Fibroblast of skin of left biceps (primary cell): ENCODE data around the gene BPI.
"Not testable (repeated sequence)": the region's sequence is repeated elsewhere in the genome, so short reads cannot be mapped to it uniquely, and the experiment has no call there.

Experiments used
- DNase-seq, 2 experiments: peaks; one replicate each; pipeline ENCODE4 v3.0.0-alpha.2; 2013; ENCODE audit warnings: low read depth in 2 of 2

The BPI gene

DNA sequence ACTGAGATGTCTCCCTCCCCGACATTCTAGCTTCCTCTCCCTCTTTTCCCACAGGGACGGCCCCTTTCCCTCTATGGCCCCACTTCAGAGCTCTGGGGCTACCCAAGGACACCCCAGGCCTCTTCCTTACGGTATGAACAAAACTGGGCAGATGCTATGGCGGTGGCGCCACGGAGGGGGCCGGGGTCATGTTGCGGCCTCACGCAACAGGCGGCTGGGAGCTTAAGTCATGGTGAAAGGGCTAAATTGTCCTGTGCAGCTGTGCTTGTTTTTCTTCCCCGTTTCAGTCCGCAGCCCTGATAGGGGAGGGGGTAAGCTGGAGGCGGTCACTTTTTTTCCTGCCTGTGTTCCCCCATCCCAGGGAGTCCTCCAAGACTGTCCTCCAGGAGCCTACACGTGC is 25.8 kb upstream of the BPI start:
- no peak for DNase-seq

DNA sequence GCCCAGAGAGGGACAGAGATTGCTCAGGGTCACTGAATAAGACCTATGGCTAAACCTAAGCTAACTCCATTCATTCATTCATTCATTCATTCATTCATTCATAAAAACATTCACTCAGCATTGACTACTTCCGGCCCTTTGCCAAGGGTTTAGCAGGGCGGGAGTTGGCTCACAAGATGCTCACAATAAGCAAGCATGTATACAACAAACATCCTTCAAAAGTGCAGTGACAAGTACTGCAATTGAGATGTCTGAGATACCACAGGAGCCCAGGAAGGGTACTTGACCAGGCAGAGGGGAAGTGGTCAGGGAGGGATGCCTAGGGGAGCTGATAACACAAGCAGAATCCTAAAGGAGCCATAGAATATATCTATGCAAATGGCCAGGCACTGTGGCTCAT is 25.2 kb upstream of the BPI start:
- DNase-seq: no peak

DNA sequence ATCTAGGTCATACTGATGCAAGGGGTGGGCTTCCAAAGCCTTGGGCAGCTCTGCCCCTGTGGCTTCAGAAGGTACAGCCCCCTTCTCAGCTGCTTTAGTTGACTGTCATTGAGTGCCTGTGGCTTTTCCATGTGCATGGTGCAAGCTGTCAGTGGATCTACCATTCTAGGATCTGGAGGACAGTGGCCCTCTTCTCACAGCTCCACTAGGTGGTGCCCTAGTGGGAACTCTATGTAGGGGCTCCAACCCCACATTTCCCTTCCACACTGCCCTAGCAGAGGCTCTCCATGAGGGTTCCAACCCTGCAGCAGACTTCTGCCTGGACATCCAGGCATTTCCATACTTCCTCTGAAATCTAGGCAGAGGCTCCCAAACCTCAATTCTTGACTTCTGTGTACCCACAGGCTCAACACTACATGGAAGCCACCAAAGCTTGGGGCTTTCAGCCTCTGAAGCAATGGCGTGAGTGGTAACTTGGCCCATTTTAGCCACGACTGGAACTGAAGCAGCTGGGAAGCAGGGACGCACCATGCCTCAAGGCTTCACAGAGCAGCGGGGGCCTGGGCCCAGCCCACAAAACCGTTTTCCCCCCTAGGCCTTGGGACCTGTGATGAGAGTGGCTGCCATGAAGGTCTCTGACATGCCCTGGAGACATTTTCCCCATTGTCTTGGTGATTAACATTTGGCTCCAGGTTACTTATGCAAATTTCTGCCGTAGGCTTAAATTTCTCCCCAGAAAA is 22.6 kb upstream of the BPI start:
- not testable (repeated sequence) for DNase-seq

DNA sequence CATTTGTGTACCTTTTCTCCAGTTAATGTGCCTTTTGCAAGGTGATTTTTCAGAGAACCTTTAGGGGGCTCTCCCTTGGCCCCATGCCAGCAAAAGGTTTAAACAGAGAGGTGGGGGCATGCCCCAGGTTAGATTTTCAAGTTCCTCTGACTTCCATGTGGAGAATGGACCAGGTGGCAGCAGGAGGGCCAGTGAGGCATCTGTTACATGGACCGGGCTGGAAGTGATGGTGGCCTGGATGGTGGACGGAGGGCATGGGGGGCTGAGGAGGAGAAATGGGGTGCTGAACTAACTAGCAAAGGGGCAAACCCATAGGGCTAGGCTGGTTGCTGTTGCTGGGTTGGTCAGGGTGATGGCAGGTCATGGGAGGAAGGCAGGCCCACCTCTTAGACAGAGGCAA is 20.7 kb upstream of the BPI start:
- no peak for DNase-seq

DNA sequence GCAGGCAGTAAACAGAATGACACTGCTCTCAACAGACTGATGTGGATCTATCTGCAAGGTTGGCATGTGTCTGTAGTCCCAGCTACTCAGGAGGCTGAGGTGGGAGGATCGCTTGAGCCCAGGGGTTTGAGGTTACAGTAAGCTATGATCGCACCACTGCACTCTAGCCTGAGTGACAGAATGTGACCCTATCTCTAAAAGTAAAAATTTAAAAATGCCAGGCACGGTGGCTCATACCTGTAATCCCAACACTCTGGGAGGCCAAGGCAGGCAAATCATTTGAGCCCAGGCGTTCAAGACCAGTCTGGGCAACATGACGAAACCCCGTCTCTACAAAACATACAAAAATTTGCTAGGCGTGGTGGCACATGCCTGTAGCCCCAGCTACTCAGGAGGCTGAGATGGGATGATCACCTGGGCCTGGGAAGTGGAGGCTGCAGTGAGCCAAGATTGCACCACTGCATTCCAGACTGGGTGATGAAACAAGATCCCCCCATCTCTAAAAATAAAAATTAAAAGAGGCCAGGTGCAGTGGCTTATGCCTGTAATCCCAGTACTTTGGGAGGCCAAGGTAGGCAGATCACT is 19.8 kb upstream of the BPI start:
- DNase-seq: not testable (repeated sequence)

DNA sequence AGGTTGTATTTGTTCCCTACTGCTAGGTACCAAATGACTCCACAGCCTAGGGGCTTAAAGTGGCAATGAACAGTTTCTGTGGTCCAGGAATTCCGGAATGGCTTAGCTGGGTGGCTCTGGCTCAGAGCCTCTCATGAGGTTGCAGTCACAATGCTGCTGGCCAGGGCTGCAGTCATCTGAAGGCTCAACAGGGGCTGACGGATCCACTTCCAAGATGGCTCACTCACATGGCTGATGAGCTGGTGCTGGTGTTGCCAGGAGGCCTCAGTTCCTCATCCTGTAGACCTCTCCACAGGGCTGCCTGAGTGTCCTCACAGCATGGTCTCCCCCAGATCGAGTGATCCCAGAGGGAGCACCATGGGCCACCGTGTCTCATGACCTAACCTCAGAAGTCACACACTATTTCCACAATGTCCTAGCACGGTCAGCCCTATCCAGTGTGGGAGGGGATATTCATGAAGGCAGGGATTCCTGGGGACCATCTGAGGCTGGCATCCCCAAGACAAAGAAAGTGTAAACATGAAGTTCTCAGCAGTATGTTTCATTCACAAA is 19.0 kb upstream of the BPI start:
- no peak for DNase-seq

DNA sequence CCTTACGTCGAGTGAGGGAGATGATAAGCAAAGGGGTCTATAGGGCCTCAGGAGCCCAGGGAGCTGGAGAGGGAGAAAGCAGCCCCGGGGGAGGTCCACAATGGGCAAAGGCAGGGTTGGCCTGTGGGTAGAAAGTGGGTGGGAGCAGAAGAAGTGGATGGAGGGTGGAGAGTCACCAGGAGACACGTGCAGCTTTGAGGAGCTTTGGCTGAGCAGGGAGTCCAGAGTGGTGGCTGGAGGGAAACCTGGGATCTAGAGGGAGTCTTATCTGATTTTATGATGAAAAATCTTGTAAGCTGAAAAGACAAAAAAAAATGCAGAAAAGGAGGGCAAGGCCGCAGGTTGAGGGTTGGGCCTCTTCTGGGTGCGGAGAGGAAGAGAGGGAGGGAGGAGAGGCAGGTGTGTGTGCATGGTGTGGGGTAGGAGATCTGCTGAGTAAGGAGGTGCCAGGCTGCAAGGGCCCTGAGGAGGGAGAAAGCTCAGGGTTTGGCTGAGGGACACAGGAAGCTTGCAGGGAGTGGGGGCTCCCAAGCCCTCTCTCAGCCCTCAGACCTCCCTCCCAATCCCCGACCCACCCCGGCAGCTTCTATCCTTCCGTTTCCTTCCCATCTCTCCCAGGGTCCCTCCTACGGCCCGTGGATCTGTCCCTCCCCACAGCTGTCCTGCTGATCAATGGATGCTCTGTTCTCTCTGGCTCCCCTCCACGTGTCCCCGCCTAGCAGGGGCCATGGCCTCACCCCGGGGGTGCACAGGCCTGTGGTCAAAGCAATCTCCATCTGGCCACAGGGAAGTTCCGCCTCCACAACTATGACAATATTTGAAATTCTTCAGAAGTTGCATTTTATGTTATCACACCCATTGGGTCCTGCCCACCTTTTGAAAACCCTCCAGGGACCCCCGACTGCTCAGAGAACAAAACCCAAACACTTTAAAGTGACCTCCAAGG is 17.1 kb upstream of the BPI start:
- DNase-seq: no peak

DNA sequence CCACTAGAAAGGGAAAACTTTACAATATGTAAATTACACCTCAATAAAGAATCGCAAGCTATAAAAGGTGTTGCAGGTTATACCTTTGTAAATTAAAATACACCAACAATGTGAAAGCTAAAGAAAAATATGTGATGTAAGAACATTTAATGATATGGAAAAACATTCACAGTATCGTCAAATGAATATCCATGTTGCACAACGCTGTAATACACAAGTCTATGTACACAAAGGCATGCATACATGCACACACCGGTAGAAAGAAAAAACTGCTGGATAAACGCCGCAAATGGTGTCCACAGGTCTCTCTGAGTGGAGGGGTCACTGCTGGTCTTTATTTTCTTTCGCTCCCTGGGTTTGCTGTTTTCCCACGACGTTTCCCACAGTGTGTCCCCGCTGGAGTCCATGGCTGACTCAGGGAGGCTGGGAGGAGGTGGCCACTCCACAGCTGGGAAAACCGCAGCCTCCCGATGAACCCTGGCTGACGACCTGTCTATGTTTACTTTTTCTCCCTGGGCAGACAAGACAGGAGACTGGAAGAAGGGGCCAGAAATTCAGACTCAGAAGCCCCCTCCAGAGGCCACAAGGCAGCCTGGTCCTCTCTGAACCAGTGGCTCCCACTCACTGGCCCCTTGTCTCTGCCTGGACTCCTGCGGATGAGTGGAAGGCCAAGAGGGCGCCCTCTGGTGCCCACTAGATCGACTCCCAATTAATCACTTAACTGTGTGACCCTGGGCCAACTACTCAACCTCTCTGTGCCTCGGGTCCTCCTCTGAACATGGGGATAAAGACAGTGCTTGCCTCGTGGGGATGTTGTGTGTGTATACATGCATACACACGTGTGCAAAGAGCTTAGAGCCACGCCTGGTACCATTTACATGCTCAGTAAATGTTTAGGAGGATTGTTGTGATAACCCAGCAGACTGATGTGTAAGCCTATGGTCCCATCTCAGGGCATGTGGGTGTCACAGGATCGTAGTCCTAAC is 12.8 kb upstream of the BPI start:
- no peak for DNase-seq

DNA sequence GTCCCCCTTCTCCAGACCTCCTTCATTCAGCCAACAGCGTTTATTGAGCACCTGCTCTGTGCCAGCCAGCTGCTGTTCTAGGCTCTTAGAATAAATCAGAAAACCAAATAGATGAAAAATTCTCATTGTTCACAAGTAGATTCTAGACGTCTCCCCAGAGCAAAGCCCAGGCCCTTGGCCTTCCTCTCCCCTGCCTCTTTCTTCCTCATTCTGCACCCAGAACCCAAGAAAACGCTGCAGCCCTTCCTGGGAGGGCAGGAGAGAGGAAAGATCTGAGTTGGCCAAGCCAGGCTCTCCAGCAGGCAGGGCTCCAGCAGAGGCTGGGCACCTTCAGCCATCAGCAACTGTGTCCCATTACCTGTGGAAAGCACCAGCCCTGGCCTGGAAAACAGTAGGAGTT is 12.0 kb upstream of the BPI start:
- DNase-seq: no peak

DNA sequence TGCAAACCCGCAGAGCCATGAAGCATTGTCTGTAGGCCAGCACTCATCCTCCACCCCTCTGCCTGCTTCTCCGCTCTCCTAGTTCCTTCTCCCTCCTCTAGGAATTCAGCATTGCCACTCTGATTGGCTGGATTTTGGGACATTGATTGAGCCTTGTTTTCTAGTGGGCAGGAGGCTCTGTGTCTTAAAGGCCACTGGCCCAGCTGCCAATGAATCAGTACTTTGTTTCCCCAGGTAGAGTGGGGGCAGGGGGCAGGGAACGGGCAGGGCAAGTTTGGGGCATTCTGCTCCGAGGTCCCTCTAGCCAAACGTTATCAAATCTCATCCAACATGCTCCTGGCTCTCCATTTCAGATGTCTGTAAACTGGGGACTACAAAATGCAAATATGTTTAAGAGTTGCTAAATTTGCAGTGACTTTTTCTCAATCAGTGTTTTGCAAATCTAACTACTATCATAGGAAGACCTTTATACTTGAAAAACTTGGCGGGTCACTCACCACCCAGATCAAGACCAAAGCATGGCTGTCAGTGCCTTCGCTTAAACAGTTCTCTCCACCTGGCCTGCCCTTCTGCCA is 10.4 kb upstream of the BPI start:
- DNase-seq: no peak

DNA sequence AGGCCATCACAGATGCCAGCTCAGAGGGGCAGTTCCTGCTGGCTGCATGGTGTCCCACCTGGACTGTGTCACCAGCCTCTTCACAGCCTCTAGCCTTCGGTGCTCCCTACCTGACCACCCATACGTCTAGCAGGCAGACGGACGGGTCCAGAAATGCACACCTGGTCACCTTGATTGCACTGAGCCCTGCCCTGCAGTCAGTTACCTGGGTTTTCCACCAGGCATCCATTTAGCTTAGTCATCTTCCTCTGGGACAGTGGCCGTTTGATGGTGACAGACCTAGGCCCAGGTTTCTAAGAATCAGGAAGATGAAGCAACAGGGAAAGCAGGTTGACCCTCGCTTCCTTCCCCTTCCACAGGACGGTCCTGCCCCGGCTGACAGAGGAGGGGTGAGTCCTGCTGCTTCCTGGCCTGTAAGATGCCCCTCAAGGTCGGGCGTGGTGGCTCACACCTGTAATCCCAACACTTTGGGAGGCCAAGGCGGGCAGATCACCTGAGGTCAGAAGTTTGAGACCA is 9.8 kb upstream of the BPI start:
- no peak for DNase-seq

DNA sequence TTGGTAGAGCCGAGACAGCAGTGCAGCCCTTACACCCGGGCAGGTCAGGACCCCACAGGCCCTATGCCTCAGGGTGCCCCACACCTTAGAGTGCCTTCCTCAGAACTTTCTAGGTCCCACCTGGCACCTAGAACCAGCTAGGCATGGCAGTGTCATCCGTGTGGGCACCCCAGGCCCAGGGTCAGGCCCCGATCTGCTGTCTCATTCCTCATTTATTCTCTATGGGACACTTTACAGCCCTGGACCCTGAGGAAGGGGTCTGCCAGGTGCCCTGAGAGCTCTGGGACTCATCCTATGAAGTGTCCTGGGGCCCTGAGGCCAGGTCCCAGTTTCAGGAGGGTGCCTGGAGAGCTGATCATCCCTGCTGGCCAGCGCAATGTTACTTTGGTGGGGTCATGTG is 8.1 kb upstream of the BPI start:
- no peak for DNase-seq

DNA sequence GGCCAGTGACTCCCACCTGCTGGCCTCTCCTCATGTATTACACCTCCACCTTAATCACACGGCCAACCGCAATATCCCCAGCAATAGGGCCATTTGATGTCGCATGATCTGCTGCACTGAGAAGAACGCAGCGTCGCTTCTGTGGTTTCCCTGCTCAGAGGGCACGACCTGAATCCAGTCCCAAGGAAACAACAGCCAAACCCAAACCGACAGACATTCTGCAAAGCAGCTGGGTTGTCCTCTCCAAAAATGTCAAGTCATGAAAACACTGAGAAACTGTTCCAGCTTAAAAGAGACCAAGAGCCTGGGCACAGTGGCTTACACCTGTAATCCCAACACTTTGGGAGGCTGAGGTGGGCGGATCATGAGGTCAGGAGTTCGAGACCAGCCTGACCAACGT is 7.5 kb upstream of the BPI start:
- no peak for DNase-seq

DNA sequence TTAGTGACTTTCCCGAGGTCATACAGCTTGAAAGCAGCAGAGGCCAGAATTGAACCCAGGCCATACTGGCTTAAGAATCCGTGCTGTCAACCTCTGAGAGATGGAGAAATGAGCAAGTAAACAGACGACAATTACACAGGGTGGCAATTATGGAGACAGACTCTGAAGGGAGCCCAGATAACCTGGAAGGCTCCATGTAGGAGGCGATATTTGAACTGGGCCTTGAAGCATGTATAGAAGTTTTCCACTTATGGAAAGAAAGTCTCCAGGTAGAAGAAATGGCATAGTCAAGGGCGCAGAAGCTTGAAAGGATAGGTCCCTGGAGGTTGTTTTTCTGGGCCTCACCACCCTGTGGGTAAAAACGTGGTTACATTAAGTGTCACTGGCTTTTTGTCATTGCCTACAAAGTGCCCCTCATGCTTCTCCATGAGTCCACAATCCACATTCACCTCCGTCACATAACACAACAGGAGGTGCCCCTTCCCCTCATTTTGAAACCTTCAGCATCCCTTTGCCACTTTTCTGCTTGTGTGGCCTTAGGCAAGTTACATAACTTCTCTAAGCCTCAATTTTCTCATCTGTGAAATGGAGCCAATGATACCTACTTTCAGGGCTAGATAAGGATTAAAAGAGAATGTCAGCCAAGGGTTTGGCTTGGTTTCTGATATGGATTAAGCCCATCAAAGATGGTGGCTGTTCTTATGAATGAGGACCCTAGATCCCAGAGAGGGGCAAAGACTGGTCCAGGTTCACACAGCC is 5.9 kb upstream of the BPI start:
- DNase-seq: no peak

DNA sequence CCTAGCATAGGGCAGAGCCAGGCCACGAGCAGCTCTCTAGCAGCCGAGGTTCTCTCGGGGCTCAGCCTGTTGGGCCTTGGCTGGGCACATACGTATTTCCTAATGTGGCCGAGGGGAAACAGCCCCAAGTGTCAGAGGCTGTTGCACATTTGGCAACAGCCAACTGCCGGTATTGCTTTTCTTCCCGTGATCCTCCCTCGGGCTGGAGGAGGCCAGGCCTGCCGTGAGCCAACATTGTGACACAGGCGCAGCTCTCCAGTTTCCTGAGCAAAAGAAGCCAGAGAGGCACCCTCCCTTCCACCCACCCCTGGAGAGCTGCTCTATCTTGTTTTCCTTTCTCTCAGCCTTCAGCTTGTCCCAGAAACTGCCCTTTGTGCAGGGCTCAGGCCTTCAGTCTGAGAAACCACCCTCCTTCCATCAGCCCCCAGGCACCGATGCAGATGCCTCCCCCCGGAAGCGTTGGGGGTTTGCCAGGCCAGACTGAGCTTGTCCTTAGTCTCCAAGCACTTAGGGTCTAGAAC is 5.1 kb upstream of the BPI start:
- no peak for DNase-seq

DNA sequence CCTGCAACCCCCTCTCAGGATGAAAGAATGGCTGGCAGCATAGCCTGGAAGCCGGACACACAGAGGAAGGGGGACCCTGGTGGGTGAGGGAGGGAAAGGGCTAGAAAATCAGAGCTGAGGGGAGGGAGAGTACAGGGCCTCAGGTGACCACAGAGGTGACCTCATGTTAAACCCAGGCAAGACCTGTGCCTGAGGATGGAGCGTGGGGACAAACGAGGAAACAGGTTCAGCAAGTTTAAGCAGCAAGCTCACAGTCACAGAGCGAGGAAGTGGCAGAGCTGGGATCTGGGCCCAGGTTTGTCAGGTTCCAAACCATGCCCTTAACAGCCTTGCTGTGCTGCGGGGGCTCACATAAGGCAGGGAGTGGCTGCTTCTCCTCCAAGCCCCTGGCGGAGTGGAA is 4.0 kb upstream of the BPI start:
- no peak for DNase-seq

DNA sequence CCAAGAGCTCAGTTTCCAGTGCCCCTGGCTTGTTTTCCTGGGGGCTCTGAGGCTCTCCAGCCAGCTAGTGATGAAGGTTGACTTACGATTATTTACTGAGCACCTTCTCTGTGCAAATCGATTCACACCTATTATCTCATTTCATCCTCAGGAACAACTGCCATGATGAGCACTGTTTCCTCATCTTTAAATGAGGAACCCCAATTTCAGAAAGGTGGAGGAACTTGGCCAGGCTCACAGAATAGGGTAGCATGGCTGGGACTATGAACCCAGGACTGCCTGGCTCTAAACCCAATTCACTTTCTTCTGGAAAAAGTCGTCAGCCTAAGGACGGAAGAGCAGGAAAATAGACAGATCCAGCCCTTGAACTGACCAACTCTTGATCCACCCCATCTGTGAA is 3.5 kb upstream of the BPI start:
- DNase-seq: no peak

DNA sequence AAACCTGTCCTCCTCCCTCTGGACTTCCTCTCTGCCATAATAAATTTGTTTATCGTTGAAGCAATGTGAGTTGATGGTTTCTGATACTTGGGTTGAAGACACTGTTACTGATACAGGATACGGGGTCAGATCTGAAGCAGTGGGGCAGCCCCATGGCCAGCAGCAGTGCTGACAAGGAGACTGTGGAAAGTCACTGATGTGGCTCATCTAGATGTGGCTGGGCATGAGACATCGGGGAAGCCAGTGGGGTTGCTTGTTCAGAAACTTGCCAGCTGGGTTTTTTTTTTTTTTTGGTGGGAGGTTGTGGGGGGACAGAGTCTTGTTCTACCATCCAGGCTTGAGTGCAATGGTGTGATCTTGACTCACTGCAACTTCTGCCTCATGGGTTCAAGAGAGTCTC is 2.6 kb upstream of the BPI start:
- DNase-seq: no peak

DNA sequence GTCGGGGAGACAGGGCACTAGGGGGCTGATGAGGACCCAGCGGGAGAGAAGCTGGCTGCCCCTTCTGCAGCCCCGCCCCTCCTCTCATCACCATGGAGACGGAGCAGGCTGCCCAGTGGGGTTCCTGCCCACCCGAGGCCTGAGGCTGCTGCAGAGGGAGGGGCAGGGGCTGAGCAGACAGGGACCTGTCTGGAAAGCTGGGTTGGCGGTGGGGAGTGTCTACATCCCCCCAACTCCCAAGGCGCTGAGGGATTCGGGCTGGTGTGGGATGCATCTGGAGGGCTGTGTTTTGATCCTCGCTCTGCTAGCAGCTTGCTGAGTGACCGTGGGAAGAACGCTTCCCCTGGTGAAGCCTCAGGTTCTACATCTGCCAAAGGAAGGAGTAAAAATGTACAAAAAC is 1.2 kb upstream of the BPI start:
- no peak for DNase-seq
